ENCODE measurements around the gene CTNNA3.

The CTNNA3 gene

DNA sequence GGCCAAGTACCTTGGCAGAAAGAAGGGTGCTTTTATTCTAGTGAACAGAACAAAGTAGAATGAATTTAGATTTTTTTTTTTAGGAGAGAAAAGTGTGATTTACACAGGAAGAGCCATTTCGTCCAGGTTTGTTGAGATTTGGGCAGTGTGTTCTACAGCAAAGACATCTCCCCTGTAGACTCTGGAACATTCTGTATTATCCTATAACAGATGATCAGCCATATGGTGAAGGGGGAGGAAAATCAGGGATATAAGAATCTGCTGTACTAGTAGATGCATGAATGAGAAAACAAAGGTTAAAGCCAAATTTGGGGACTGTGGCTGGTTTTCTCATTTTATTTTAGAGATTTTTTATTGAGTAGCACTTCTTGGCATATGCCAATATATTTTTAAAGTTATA lies 1223.8 kb downstream of the CTNNA3 start:
- Histone ChIP-seq H2AFZ (ENCODE audit: low read depth, low read length, severe bottlenecking) (no peak overlapping the region), H3K9me3 (ENCODE audit: insufficient read depth, low read length) (no peaks in the 10 kb centered on the region), H3K36me3 (ENCODE audit: low read length) (no peaks in the 10 kb centered on the region), H4K20me1 (ENCODE audit: low read depth, low read length) (no peaks in the 10 kb centered on the region), H3K79me2 (ENCODE audit: insufficient read depth, low read length) (no peaks in the 10 kb centered on the region), H3K27ac (ENCODE audit: low read depth, low read length) (no peak overlapping the region), H3K9me2 (replicated peaks; ENCODE audit: insufficient read depth, low read length) (no peaks in the 10 kb centered on the region), H3F3A (ENCODE audit: insufficient read depth) (no peaks in the 10 kb centered on the region), H3K9ac (ENCODE audit: low read length) (no peak overlapping the region), H3K4me2 (ENCODE audit: low read depth, low read length, poor library complexity, severe bottlenecking) (no peak overlapping the region), H3K4me3 (ENCODE audit: insufficient read depth, low read length, poor library complexity, severe bottlenecking) (no peak overlapping the region), H3K27me3 (ENCODE audit: low read length) (no peaks in the 10 kb centered on the region)
- TF ChIP-seq EZH2phosphoT487 (conservative IDR thresholded peaks at IDR 0.05; ENCODE audit: low read length): no peak
- TF ChIP-seq, protein P1, sequence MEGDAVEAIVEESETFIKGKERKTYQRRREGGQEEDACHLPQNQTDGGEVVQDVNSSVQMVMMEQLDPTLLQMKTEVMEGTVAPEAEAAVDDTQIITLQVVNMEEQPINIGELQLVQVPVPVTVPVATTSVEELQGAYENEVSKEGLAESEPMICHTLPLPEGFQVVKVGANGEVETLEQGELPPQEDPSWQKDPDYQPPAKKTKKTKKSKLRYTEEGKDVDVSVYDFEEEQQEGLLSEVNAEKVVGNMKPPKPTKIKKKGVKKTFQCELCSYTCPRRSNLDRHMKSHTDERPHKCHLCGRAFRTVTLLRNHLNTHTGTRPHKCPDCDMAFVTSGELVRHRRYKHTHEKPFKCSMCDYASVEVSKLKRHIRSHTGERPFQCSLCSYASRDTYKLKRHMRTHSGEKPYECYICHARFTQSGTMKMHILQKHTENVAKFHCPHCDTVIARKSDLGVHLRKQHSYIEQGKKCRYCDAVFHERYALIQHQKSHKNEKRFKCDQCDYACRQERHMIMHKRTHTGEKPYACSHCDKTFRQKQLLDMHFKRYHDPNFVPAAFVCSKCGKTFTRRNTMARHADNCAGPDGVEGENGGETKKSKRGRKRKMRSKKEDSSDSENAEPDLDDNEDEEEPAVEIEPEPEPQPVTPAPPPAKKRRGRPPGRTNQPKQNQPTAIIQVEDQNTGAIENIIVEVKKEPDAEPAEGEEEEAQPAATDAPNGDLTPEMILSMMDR (IDR thresholded peaks at IDR 0.05; ENCODE audit: insufficient read depth, low read length, poor library complexity, severe bottlenecking): no peak

DNA sequence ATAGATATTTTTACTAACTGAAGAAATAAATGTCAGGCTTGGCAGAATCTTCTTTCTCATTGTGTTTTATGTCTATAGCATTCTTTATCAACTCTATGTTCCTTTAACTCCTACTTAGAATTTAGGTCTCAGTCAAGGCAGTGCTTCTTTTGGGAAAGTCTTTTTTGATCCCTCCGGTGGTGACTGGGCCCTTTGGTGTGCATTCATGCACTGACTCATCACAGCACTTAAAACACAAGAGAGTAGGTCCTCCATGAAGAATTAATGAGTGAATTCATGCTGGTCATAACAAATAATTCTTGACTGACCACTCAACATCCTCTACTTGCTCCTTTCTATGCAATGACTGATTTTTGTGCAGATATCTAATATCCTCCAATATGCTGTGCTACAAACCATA lies 1229.0 kb downstream of the CTNNA3 start:
- no peak for TF ChIP-seq EZH2phosphoT487 (conservative IDR thresholded peaks at IDR 0.05; ENCODE audit: low read length)
- TF ChIP-seq, protein P1 (IDR thresholded peaks at IDR 0.05; ENCODE audit: insufficient read depth, low read length, poor library complexity, severe bottlenecking): no peak
- H2AFZ ChIP-seq (ENCODE audit: low read depth, low read length, severe bottlenecking): no peak overlapping the region
- H3K4me3 ChIP-seq (ENCODE audit: insufficient read depth, low read length, poor library complexity, severe bottlenecking): no peak overlapping the region
- H3K9ac ChIP-seq (ENCODE audit: low read length): no peak overlapping the region
- H3K79me2 ChIP-seq (ENCODE audit: insufficient read depth, low read length): no peaks in the 10 kb centered on the region
- no peak overlapping the region for H3K27ac ChIP-seq (ENCODE audit: low read depth, low read length)
- H3F3A ChIP-seq (ENCODE audit: insufficient read depth): no peaks in the 10 kb centered on the region
- no peak overlapping the region for H3K4me2 ChIP-seq (ENCODE audit: low read depth, low read length, poor library complexity, severe bottlenecking)
- H3K9me3 ChIP-seq (ENCODE audit: insufficient read depth, low read length): no peaks in the 10 kb centered on the region
- no peaks in the 10 kb centered on the region for H4K20me1 ChIP-seq (ENCODE audit: low read depth, low read length)
- no peaks in the 10 kb centered on the region for H3K27me3 ChIP-seq (ENCODE audit: low read length)
- H3K36me3 ChIP-seq (ENCODE audit: low read length): no peaks in the 10 kb centered on the region
- no peaks in the 10 kb centered on the region; the same call in 1 of the 2 replicates for H3K9me2 ChIP-seq (replicated peaks; ENCODE audit: insufficient read depth, low read length)

DNA sequence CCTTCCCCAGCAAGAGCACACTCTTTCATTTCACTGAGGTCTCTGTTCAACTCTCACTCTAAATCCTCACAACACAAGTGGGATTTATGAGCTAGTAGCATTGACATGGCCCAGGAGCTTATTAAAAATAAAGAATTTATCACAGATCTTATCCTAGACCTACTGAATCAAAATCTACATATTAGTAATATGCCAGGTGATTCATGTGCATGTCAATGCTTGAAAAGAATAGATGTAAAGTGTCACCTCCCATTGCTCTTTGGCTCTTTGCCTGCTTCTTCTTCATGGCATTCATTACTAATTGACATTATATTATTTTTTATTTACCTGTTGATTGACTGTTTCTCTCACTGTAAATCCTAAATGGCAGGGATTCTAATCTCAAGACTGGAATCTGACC lies 1229.4 kb downstream of the CTNNA3 start:
- Histone ChIP-seq H3K27ac (ENCODE audit: low read depth, low read length) (no peak overlapping the region), H3K79me2 (ENCODE audit: insufficient read depth, low read length) (no peaks in the 10 kb centered on the region), H3K9ac (ENCODE audit: low read length) (no peak overlapping the region), H3K4me3 (ENCODE audit: insufficient read depth, low read length, poor library complexity, severe bottlenecking) (no peak overlapping the region), H3K27me3 (ENCODE audit: low read length) (no peaks in the 10 kb centered on the region), H3K36me3 (ENCODE audit: low read length) (no peaks in the 10 kb centered on the region), H3K9me3 (ENCODE audit: insufficient read depth, low read length) (no peaks in the 10 kb centered on the region), H4K20me1 (ENCODE audit: low read depth, low read length) (no peaks in the 10 kb centered on the region), H3K9me2 (replicated peaks; ENCODE audit: insufficient read depth, low read length) (no peaks in the 10 kb centered on the region; the same call in 1 of the 2 replicates), H3K4me2 (ENCODE audit: low read depth, low read length, poor library complexity, severe bottlenecking) (no peak overlapping the region), H2AFZ (ENCODE audit: low read depth, low read length, severe bottlenecking) (no peak overlapping the region), H3F3A (ENCODE audit: insufficient read depth) (no peaks in the 10 kb centered on the region)
- no peak for TF ChIP-seq EZH2phosphoT487 (conservative IDR thresholded peaks at IDR 0.05; ENCODE audit: low read length)
- TF ChIP-seq, protein P1 (IDR thresholded peaks at IDR 0.05; ENCODE audit: insufficient read depth, low read length, poor library complexity, severe bottlenecking): no peak
